Heart left ventricle (tissue), 13 donors: ENCODE data around the gene S1PR5.

Experiments
- POLR2A ChIP-seq, 2 donors: fragments of 450-650 bp; IDR thresholded peaks; one replicate each; pipeline ENCODE4 v1.6.1; 2017; ENCODE audit warnings: antibody characterized with exemption in 2 of 2, mild to moderate bottlenecking in 2 of 2, moderate library complexity in 2 of 2
- TF ChIP-seq, protein P1 (sequence below), 12 donors: fragments of 200-600 bp; sonication (generic) in 4 of 12; IDR thresholded peaks; one replicate each; pipeline versions ENCODE4 v1.5.0 to v1.8.0; 2018 to 2022; ENCODE audit warnings: antibody characterized with exemption in 12 of 12, mild to moderate bottlenecking in 5 of 12
- donor health status: ischemic (EF 13 %, LVEDD 7.1; RV severe dilation, severe dysfunction).
- donor health status: DM: no; HTN: yes; CAD: no.
- donor health status: DM: no; HTN: no; CAD: no.
- donor health status: ischemic (EF 25% LVEDD 6.9; RV normal size, moderate dysfunction).
- donor health status: ischemic (EF 25% LVEDD 5.7; RV mildly dilated, moderate dysfunction).
- donor health status: ischemic (EF 35%, LVEDD 5.7; RV mildly dilated, moderate dysfunction).
- donor health status: nonischemic (EF 11% LVEDD 7.7; RV severe dilation, severe dysfunction).
- donor health status: DM: yes; HTN: yes; CAD: no.
- donor health status: PGD.
- donor health status: ischemic (EF 29% LVEDD 5.4; RV normal size, mild dysfunction).
- donor health status: nonischemic (EF 23%, LVEDD 6.1; RV moderate dilation, normal function).

DNA sequence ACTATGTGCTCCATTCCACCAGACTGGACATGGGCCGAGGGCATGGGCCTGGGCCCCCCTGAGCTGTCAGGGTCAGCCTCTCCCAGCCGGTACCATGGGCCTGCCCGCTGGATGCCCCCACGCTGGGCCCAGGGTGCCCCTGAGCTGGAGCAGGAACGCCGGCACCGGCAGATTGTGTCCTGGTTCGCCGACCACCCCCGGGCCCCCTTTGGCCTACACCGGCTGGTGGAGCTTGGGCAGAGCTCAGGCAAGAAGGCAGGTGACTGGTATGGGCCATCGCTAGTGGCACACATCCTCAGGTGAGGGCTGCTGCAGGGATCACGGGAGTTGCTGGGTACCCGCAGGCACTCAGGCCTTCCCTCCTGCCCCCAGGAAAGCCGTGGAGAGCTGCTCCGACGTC is 29.6 kb upstream of the S1PR5 start:
- TF ChIP-seq POLR2A (IDR thresholded peaks at IDR 0.05) = no peak
- TF ChIP-seq, protein P1, sequence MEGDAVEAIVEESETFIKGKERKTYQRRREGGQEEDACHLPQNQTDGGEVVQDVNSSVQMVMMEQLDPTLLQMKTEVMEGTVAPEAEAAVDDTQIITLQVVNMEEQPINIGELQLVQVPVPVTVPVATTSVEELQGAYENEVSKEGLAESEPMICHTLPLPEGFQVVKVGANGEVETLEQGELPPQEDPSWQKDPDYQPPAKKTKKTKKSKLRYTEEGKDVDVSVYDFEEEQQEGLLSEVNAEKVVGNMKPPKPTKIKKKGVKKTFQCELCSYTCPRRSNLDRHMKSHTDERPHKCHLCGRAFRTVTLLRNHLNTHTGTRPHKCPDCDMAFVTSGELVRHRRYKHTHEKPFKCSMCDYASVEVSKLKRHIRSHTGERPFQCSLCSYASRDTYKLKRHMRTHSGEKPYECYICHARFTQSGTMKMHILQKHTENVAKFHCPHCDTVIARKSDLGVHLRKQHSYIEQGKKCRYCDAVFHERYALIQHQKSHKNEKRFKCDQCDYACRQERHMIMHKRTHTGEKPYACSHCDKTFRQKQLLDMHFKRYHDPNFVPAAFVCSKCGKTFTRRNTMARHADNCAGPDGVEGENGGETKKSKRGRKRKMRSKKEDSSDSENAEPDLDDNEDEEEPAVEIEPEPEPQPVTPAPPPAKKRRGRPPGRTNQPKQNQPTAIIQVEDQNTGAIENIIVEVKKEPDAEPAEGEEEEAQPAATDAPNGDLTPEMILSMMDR (IDR thresholded peaks at IDR 0.05) = no peak
